Measurements from ENCODE around the gene SCAMP2.

Gene SCAMP2

GRCh38 chr15:74865316-74865715 is 7.8 kb downstream of the SCAMP2 start:
- Histone ChIP-seq H4K20me1 (ENCODE audit: insufficient read depth) (no peaks in the 10 kb centered on the region), H3K9ac (no peak overlapping the region), H3K4me3 (IDR thresholded peaks at IDR 0.05; ENCODE audit: insufficient read depth, low read depth, low read length) (no peak overlapping the region), H3K27me3 (ENCODE audit: insufficient read depth, low read depth) (no peaks in the 10 kb centered on the region), H3K79me2 (ENCODE audit: insufficient read depth, low read depth) (peaks cover 34% of the 10 kb centered on the region; the same call in 1 of the 2 replicates), H3K36me3 (ENCODE audit: insufficient read depth) (no peaks in the 10 kb centered on the region; the same call in 1 of the 2 replicates), H3K4me1 (ENCODE audit: low read depth, poor library complexity, severe bottlenecking) (peaks cover 14% of the 10 kb centered on the region), H3K27ac (no peak overlapping the region), H3K4me2 (no peak overlapping the region), H2AFZ (ENCODE audit: low read depth) (no peak overlapping the region)
- TF ChIP-seq CTCF (conservative IDR thresholded peaks at IDR 0.05; ENCODE audit: low read depth, low read length) = no peak

GRCh38 chr15:74864296-74864695 is 8.9 kb downstream of the SCAMP2 start:
- Histone ChIP-seq H3K36me3 (ENCODE audit: insufficient read depth) (no peaks in the 10 kb centered on the region), H4K20me1 (ENCODE audit: insufficient read depth) (no peaks in the 10 kb centered on the region), H3K4me2 (no peak overlapping the region), H3K4me3 (IDR thresholded peaks at IDR 0.05; ENCODE audit: insufficient read depth, low read depth, low read length) (no peak overlapping the region), H3K4me1 (ENCODE audit: low read depth, poor library complexity, severe bottlenecking) (peaks cover 12% of the 10 kb centered on the region), H3K27ac (no peak overlapping the region), H3K27me3 (ENCODE audit: insufficient read depth, low read depth) (no peaks in the 10 kb centered on the region), H3K9ac (no peak overlapping the region), H3K79me2 (ENCODE audit: insufficient read depth, low read depth) (peaks cover 24% of the 10 kb centered on the region; the same call in 1 of the 2 replicates), H2AFZ (ENCODE audit: low read depth) (no peak overlapping the region)
- no peak for TF ChIP-seq CTCF (conservative IDR thresholded peaks at IDR 0.05; ENCODE audit: low read depth, low read length)

GRCh38 chr15:74863239-74864056 is 9.7 kb downstream of the SCAMP2 start:
- Histone ChIP-seq H3K4me2 (no peak overlapping the region), H3K27ac (no peak overlapping the region), H3K27me3 (ENCODE audit: insufficient read depth, low read depth) (no peaks in the 10 kb centered on the region), H2AFZ (ENCODE audit: low read depth) (no peak overlapping the region), H3K4me1 (ENCODE audit: low read depth, poor library complexity, severe bottlenecking) (peaks cover 7% of the 10 kb centered on the region), H3K4me3 (IDR thresholded peaks at IDR 0.05; ENCODE audit: insufficient read depth, low read depth, low read length) (no peak overlapping the region), H3K36me3 (ENCODE audit: insufficient read depth) (no peaks in the 10 kb centered on the region), H4K20me1 (ENCODE audit: insufficient read depth) (no peaks in the 10 kb centered on the region), H3K79me2 (ENCODE audit: insufficient read depth, low read depth) (peaks cover 16% of the 10 kb centered on the region; the same call in 1 of the 2 replicates), H3K9ac (no peak overlapping the region)
- TF ChIP-seq CTCF (conservative IDR thresholded peaks at IDR 0.05; ENCODE audit: low read depth, low read length) = no peak

GRCh38 chr15:74858369-74858740 is 14.8 kb downstream of the SCAMP2 start:
- H3K4me2 ChIP-seq = no peak overlapping the region
- no peaks in the 10 kb centered on the region for H3K36me3 ChIP-seq (ENCODE audit: insufficient read depth)
- no peaks in the 10 kb centered on the region for H4K20me1 ChIP-seq (ENCODE audit: insufficient read depth)
- H3K27me3 ChIP-seq (ENCODE audit: insufficient read depth, low read depth) = no peaks in the 10 kb centered on the region
- no peak overlapping the region for H3K27ac ChIP-seq
- TF ChIP-seq CTCF (conservative IDR thresholded peaks at IDR 0.05; ENCODE audit: low read depth, low read length) = no peak
- H3K4me1 ChIP-seq (ENCODE audit: low read depth, poor library complexity, severe bottlenecking) = peaks cover 15% of the 10 kb centered on the region
- no peak overlapping the region for H3K4me3 ChIP-seq (IDR thresholded peaks at IDR 0.05; ENCODE audit: insufficient read depth, low read depth, low read length)
- H3K9ac ChIP-seq = no peak overlapping the region
- H2AFZ ChIP-seq (ENCODE audit: low read depth) = no peak overlapping the region
- H3K79me2 ChIP-seq (ENCODE audit: insufficient read depth, low read depth) = no peaks in the 10 kb centered on the region
